GM19397 (cell line): ENCODE data around the gene RER1.
"Not testable (repeated sequence)": the region's sequence is repeated elsewhere in the genome, so short reads cannot be mapped to it uniquely, and the experiment has no call there.

Experiments
- ATAC-seq: cut with Tn5 transposase; IDR thresholded peaks from one replicate; pipeline ENCODE4 v1.9.1; 2021; ENCODE audit warnings: mild to moderate bottlenecking, moderate library complexity; ENCODE audit not compliant: unreplicated experiment

RER1 gene

GRCh38 chr1:2422523-2422922 lies 30.9 kb downstream of the RER1 start:
- no peak for ATAC-seq

DNA sequence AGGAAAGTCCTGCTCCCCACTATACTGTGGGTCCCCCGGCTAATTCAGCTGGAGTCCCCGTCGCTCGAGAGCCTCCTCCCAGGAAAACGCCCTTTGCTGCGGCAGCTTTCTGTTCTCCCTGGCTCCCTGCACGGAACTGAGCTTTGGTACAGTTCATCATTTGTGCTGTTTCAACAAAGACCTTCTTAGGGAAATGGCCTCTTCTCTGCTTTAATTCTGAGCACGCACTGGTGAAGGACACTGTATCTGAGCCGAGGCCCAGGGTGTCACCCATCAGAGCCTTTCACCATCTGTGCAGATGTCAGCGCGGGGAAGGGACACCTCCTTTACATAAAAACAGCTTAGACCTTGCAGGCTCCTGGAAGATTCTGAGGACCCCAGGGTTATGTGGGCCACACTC lies 34.3 kb downstream of the RER1 start:
- no peak for ATAC-seq

DNA sequence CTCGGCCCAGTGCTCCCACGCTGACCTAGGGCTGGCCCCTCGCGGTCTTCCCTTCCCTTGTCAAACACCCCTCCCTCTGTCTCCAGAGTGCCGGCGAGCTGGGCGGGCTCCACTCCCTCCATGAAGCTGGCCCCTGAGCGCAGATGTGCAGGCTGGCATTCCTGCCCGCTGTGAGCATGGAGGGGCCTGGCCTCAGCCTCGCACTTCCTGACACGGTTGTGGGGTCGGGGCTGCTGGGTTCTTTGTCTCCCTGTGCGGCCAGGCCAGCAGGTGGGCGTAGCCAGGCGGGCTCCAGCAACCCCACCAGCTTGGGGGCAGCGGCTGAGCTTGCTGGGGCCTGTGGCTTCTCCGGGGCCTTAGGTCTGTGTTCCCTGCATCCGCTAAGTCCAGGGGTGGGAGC lies 34.9 kb downstream of the RER1 start:
- no peak for ATAC-seq

DNA sequence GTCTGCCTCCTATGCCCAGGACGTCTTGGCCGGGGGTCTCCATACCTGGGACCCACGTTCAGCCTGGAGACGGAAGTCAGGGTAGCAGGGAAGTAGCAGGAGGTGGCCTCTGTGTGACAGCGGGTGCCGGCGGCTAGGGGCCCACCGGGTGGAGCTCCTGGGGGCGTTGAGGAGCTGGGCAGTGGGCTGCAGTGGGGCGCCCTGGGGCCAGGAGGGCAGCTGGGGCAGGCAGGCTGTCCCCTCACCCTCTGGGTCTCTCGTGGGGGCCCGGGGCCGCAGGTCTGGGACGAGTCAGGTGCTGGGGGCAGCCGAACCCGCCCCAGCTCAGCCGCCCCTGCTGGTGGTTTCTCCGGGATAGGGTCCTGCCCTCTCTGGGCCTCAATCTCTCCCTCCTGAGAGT lies 35.4 kb downstream of the RER1 start:
- ATAC-seq, result no peak

- ATAC-seq, result no peak
These were observed 36.3 kb downstream of the RER1 start for GRCh38 chr1:2427976-2428375.

GRCh38 chr1:2428490-2428889 lies 36.8 kb downstream of the RER1 start:
- ATAC-seq, result no peak

- no peak for ATAC-seq
These were observed 38.3 kb downstream of the RER1 start for GRCh38 chr1:2429780-2430591.

DNA sequence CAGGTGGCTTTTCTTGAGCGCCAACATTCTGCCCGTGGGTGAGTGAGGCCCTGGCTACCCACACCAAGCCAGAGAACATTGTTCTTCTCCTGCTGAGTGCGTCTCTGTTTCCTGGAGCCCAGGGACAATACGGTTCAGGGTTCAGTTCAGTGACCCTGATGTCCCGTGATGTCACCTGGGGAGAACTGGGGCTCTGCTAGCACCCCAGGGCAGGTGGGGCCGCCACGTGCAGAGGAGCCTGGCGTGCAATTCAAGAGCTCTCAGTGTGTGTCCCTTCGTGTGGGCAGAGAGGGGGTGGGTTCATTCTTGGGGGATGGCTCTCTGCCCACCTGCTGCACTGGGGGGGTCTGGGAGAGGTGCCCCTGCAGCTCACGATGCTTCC lies 38.9 kb downstream of the RER1 start:
- ATAC-seq, result no peak

- ATAC-seq, result no peak
These were observed 39.5 kb downstream of the RER1 start for GRCh38 chr1:2431103-2431502.

- no peak for ATAC-seq
These were observed 39.9 kb downstream of the RER1 start for GRCh38 chr1:2431518-2431917.

DNA sequence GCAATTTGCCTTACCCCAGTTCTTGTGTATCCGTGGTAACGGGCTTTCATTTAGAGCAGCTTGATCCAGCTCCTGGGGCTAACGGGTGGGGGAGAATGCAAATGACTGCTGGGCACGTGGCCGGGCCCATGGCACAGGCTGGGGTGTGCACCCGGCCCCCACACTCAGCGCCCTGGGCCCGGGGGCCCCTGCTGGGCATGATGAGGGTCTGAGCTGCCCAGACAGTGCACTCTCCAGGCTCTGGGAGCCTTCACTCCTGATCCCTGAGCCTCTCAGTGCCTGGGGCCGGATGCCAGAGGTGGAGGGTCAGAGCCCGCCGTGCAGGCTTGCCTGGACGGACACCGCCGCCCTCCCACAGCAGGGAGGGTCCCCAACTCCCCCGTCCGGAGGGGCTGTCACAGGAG lies 40.8 kb downstream of the RER1 start:
- no peak for ATAC-seq

- ATAC-seq, result no peak
These were observed 41.6 kb downstream of the RER1 start for GRCh38 chr1:2433196-2433595.

DNA sequence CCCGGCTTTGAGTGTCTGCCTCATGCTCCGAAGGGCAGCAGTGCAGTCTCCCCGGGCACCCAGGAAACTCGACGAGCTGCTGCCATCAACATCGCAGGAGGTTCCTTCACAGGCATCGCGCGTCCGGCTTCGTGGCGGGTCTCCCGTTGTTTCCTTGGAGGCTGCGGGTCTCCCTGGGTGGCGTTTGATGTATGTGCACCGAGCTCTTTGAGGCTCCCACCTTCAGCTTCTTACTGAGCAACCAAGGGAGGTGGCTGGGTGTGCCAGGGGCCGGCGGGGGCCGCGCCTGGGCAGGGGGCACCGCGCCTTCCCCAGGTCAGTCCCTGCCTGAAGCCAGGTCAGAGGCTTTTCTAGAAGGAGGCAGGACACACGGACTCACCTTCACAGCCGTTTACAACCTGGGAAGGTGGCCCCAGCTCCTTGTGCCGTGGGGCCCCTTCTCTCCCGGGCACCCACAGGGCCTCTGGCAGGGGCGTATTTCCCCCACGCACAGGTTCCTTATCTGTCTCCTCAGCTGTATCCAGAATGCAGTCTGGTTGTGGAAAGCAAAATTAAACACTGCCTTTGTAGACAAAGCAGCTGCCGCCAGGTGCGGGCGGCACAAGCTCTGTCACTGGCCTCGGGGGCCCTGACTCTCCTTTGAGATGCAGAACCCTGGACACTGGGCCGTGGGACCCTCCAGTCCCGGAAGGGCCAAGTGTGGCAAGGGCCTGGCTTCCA lies 42.5 kb downstream of the RER1 start:
- no peak for ATAC-seq

GRCh38 chr1:2435091-2435490 lies 43.5 kb downstream of the RER1 start:
- no peak for ATAC-seq

DNA sequence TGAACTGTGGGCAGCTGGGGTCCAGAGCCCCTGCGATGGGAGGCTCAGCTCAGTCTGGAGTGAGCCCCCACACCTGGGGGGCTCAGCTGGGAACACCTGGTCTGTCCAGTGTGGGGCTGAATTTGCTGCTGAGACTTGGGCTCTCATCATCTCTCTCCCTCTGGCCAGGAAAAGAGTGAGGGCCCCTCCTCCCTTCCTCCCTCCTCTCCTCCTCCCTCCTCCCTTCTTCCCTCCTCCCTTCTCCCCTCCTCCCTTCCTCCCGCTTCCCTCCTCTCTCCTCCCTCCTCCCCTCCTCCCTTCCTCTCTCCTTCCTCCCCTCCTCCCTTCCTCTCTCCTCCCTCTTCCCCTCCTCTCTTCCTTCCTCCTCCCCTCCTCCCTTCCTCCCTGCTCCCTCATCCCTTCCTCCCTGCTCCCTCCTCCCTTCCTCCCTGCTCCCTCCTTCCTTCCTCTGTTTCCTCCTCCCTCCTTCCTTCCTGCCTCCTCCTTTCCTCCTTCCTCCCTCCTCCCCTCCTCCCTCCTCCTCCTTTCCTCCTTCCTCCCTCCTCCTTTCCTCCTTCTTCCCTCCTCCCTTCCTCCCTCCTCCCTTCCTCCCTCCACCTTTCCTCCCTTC lies 44.2 kb downstream of the RER1 start:
- ATAC-seq, result no peak

GRCh38 chr1:2436876-2437275 lies 45.2 kb downstream of the RER1 start:
- no peak for ATAC-seq

DNA sequence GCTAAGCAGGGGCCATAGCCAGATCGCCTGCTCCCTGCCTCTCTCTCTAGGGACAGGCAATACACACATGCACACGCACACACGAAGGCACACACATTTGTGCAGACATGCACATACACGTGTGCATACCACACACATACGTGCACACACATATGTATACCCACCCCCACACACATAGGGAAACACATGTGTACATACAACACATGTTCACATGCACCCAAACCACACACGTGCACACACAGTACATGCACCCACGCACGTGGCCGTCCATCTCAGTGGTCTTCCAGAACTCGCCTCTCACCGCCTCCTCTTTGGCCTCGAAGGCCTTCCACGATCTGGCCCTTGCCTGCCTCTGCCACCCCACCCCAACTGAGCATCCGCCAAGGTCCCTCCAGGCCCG lies 46.0 kb downstream of the RER1 start:
- ATAC-seq, result no peak

DNA sequence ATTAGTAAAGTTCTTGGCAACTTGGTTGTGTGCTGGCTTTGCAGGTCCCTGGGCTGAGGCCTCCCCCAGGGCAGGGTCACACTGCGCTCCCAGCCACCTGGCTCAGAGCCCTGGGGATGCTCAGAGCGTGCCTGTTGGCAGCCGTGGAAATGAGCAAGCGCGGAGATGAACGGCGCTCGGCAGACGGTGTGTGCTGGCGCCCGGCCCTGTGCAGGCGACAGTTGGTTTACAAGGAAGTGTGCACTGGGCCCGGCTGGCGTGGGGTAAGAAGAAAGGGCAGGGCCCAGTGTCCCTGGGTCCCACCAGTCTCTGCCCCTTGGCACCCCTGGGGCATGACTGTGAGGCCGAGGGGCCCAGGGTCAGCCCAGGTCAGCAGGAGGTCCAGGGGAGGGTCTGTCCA lies 46.4 kb downstream of the RER1 start:
- no peak for ATAC-seq

DNA sequence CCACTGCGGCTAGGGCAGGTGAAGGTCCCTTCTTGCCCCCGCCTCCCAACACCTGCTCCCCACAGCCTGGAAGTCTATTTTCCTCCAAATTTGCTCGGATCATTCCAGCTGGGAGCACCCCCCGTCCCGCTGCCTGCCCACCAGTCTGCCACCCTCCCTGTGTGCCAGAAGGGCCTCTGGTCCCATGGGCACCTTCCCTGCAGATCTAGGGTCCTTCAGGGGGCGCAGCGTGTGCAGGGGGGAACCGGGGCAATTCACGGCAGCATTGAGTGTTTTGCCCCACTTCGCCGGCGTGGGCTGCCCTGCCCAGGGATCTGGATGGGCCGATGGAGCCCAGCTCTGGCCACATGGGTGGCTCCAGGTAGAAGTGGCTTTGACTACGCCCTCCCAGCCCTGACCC lies 47.0 kb downstream of the RER1 start:
- ATAC-seq, result no peak

GRCh38 chr1:2439369-2439768 lies 47.7 kb downstream of the RER1 start:
- ATAC-seq, result no peak

GRCh38 chr1:2440346-2440745 lies 48.7 kb downstream of the RER1 start:
- not testable (repeated sequence) for ATAC-seq

- ATAC-seq, result no peak
These were observed 50.1 kb downstream of the RER1 start for GRCh38 chr1:2441746-2442145.
